GM12878 (cell line): ENCODE measurements around the gene SLC6A11. TPM values are rescaled to one million over a fixed set of nuclear protein-coding genes. Genes with fewer than 3 reads are reported as not detected.

Experiments used
- ATAC-seq: fragments of 200-7000 bp; cut with Tn5 transposase; 3 replicates; pipeline ENCODE4 v1.9.1; 2020; ENCODE audit warnings: mild to moderate bottlenecking, moderate library complexity
- BruUV-seq: library from RNA; stranded (reverse); fragments of 400-500 nt; replicated peaks from 2 replicates; lab custom pipeline; 2021; lab: Mats Ljungman, UMichigan
- CTCF ChIA-PET: fragments of 300-600 bp; sonication (Branson Sonifier 250); formaldehyde crosslinking; extraction: SDS; loops from one replicate; lab custom pipeline; 2021; ENCODE audit warnings: inconsistent platforms; lab: Yijun Ruan, JAX
- POLR2A ChIA-PET: fragments of 350-600 bp; formaldehyde crosslinking; extraction: SDS; loops from one replicate; lab custom pipeline; 2021; ENCODE audit warnings: inconsistent platforms; lab: Charles Lee
- RAD21 ChIA-PET: fragments of 300-600 bp; sonication (Branson Sonifier 250); formaldehyde crosslinking; loops from one replicate; lab custom pipeline; 2023; ENCODE audit warnings: antibody characterized with exemption; ENCODE audit not compliant: unreplicated experiment; lab: Charles Lee
- SMC1A ChIA-PET: fragments of 300-600 bp; sonication (Branson Sonifier 250); formaldehyde crosslinking; loops from one replicate; lab custom pipeline; 2023; ENCODE audit not compliant: unreplicated experiment, uncharacterized antibody; lab: Charles Lee
- DNase-seq: peaks from one replicate; pipeline ENCODE4 v3.0.0-alpha.2; 2011; ENCODE audit warnings: low read depth, low spot score
- FAIRE-seq: peaks from 3 replicates; lab custom pipeline; 2011; peaks lifted over from hg19 to GRCh38; lab: Jason Lieb, UNC
- H2AFZ ChIP-seq: 2 replicates; pipeline ENCODE4 v1.6.0; 2011; ENCODE audit warnings: low read depth, low read length, control low read depth; ENCODE audit not compliant: control insufficient read depth
- H3K27ac ChIP-seq: 2 replicates; pipeline ENCODE4 v1.5.1; 2011; ENCODE audit warnings: control low read depth; ENCODE audit not compliant: control insufficient read depth, insufficient read depth
- H3K27me3 ChIP-seq, 2 experiments: replicated peaks in 1 of 2; 2 replicates each; pipeline versions ENCODE4 v1.6.0 to v1.6.1; 2011; ENCODE audit warnings: low read length in 1 of 2; ENCODE audit not compliant: control insufficient read depth in 2 of 2, insufficient read depth in 2 of 2
- H3K36me3 ChIP-seq, 2 experiments: 2 replicates each; pipeline ENCODE4 v1.5.1; 2011; ENCODE audit warnings: low read length in 1 of 2; ENCODE audit not compliant: control insufficient read depth in 2 of 2, insufficient read depth in 2 of 2
- H3K4me1 ChIP-seq: 2 replicates; pipeline ENCODE4 v1.6.1; 2011; ENCODE audit warnings: mild to moderate bottlenecking, low read length, moderate library complexity, mixed read lengths; ENCODE audit not compliant: control insufficient read depth, insufficient read depth
- H3K4me2 ChIP-seq: 2 replicates; pipeline ENCODE4 v1.6.0; 2011; ENCODE audit warnings: control low read depth; ENCODE audit not compliant: control insufficient read depth, insufficient read depth
- H3K4me3 ChIP-seq: fragments of 200-600 bp; sonication (generic); 2 replicates; pipeline ENCODE4 v1.5.1; 2016
- H3K79me2 ChIP-seq: 2 replicates; pipeline ENCODE4 v1.6.0; 2011; ENCODE audit warnings: low read length; ENCODE audit not compliant: control insufficient read depth, insufficient read depth
- H3K9ac ChIP-seq: 2 replicates; pipeline ENCODE4 v1.8.0; 2011; ENCODE audit warnings: low read length, control low read depth, mixed read lengths; ENCODE audit not compliant: control insufficient read depth, insufficient read depth
- H3K9me3 ChIP-seq: replicated peaks from 3 replicates; pipeline ENCODE4 v1.5.1; 2011; ENCODE audit warnings: mild to moderate bottlenecking, low read length; ENCODE audit not compliant: control insufficient read depth, insufficient read depth
- H4K20me1 ChIP-seq: 2 replicates; pipeline ENCODE4 v1.6.0; 2011; ENCODE audit not compliant: control insufficient read depth, insufficient read depth
- DPF2 ChIP-seq: fragments of 450-650 bp; IDR thresholded peaks from 2 replicates; pipeline ENCODE4 v1.6.1; 2017; ENCODE audit warnings: mild to moderate bottlenecking
- IKZF1 ChIP-seq: fragments of 450-650 bp; conservative IDR thresholded peaks from 2 replicates; pipeline ENCODE4 v1.6.1; 2017; ENCODE audit warnings: antibody characterized with exemption, mild to moderate bottlenecking
- PML ChIP-seq: IDR thresholded peaks from 2 replicates; pipeline ENCODE4 v1.6.1; 2012; ENCODE audit warnings: low read length, inconsistent platforms
- RAD21 ChIP-seq: IDR thresholded peaks from 2 replicates; pipeline ENCODE4 v1.6.1; 2011; ENCODE audit warnings: mild to moderate bottlenecking, low read depth, low read length, moderate library complexity; ENCODE audit not compliant: insufficient read depth
- RELA ChIP-seq: fragments of 450-650 bp; IDR thresholded peaks from 2 replicates; pipeline ENCODE4 v1.8.0; 2014; ENCODE audit warnings: borderline replicate concordance; ENCODE audit not compliant: partially characterized antibody
- RELB ChIP-seq: fragments of 450-650 bp; IDR thresholded peaks from 2 replicates; pipeline ENCODE4 v1.6.1; 2017; ENCODE audit warnings: low read depth, mild to moderate bottlenecking, moderate library complexity
- SMAD5 ChIP-seq: IDR thresholded peaks from 2 replicates; pipeline ENCODE4 v1.6.1; 2016; ENCODE audit warnings: antibody characterized with exemption, low read depth
- STAT1 ChIP-seq: fragments of 450-650 bp; conservative IDR thresholded peaks from 2 replicates; pipeline ENCODE4 v1.6.1; 2014; ENCODE audit warnings: antibody characterized with exemption, mild to moderate bottlenecking
- TAF1 ChIP-seq: IDR thresholded peaks from 2 replicates; pipeline ENCODE4 v1.6.1; 2011; ENCODE audit warnings: mild to moderate bottlenecking, low read depth, low read length, borderline replicate concordance
- TBL1XR1 ChIP-seq: IDR thresholded peaks from 2 replicates; pipeline ENCODE4 v1.6.1; 2012; ENCODE audit warnings: low read depth, low read length, improper control_type of control experiment
- ZBED1 ChIP-seq: IDR thresholded peaks from 2 replicates; pipeline ENCODE4 v1.6.1; 2016; ENCODE audit warnings: borderline replicate concordance
- ZNF207 ChIP-seq: fragments of 450-650 bp; IDR thresholded peaks from 2 replicates; pipeline ENCODE4 v1.6.1; 2014; ENCODE audit warnings: antibody characterized with exemption, mild to moderate bottlenecking, borderline replicate concordance
- ZNF217 ChIP-seq: fragments of 450-650 bp; IDR thresholded peaks from 2 replicates; pipeline ENCODE4 v1.6.1; 2017; ENCODE audit warnings: antibody characterized with exemption, mild to moderate bottlenecking
- ZNF622 ChIP-seq: fragments of 450-650 bp; IDR thresholded peaks from 2 replicates; pipeline ENCODE4 v1.6.1; 2017; ENCODE audit warnings: mild to moderate bottlenecking, inconsistent platforms
- WGBS: methylation state at CpG from one replicate; pipeline ENCODE4 v1.1.6; 2016; ENCODE audit warnings: low lambda C conversion rate; ENCODE audit not compliant: insufficient replicate concordance, insufficient coverage; ENCODE audit errors: missing lambda C conversion rate; 5-methylcytosine and 5-hydroxymethylcytosine counted together
- in situ Hi-C: fragments of 300-500 bp; cut with MboI; formaldehyde crosslinking; loops from 9 replicates; pipeline ENCODE4 v1.14.3; 2018; ENCODE audit warnings: mixed read lengths
- intact Hi-C: fragments of 100-400 bp; cut with micrococcal nuclease; formaldehyde crosslinking; loops from one replicate; pipeline ENCODE4 v1.14.2; 2022; ENCODE audit not compliant: unreplicated experiment
- polyA plus RNA-seq, 11 experiments: library from polyadenylated mRNA; depleted of rRNA in 4 of 11; unstranded in 6 of 11; stranded (reverse) in 5 of 11; fragments of >200 nt; fragmentation: Nextera tagmentation in 4 of 11; fragmentation: Illumina TruSeq in 1 of 11; extraction: Ambion mirVana in 4 of 11; extraction: Trizol in 1 of 11; gene quantifications; 1 replicate in 1 of 11; 2 replicates in 10 of 11; pipeline versions ENCODE4 v1.2.1 to v1.2.3, GENCODE V29; 2011 to 2016; ENCODE audit warnings: inconsistent platforms in 2 of 11, missing spikeins in 2 of 11, low read depth in 1 of 11
- total RNA-seq, 4 experiments: library from RNA; depleted of rRNA in 3 of 4; stranded (reverse); fragments of >200 nt in 3 of 4; fragmentation: Illumina TruSeq in 1 of 4; extraction: Trizol in 1 of 4; gene quantifications; 2 replicates each; pipeline versions ENCODE4 v1.2.1 to v1.2.3, GENCODE V29; 2013 to 2021
- TF ChIP-seq, protein P1 (sequence below): IDR thresholded peaks from 2 replicates; pipeline ENCODE4 v1.6.1; 2011; ENCODE audit warnings: low read depth, low read length, improper control_type of control experiment, borderline replicate concordance
- TF ChIP-seq, protein P2 (sequence below): fragments of 450-650 bp; IDR thresholded peaks from 2 replicates; pipeline ENCODE4 v1.6.1; 2014; ENCODE audit warnings: mild to moderate bottlenecking

Gene SLC6A11
- total and polyA plus RNA-seq, 10 of the 15 experiments (the other 5 are each of a cell fraction or from before 2014, with no cell fraction given), result not detected

GRCh38 chr3:10775259-10775658, 40.8 kb upstream of the SLC6A11 start:
- Histone ChIP-seq H3K9me3 (no peaks in the 10 kb centered on the region), H3K4me3 (no peak overlapping the region), H3K36me3 (no peaks in the 10 kb centered on the region), H3K27me3 (no peaks in the 10 kb centered on the region; a peak in 1 of 4 replicates), H3K79me2 (no peaks in the 10 kb centered on the region), H4K20me1 (no peaks in the 10 kb centered on the region), H3K4me1 (no peaks in the 10 kb centered on the region)
- ChIA-PET SMC1A (no interaction called here), POLR2A (no interaction called here)
- BruUV-seq, result no TSS peak
- WGBS, result 28% methylated on average over 8 of the region's 8 CpGs
- no peak for DNase-seq
- in situ Hi-C loops, result no loop called here
- intact Hi-C loops, result no loop called here
- TF ChIP-seq ZNF207 (no peak), ZNF217 (no peak), RELB (no peak), STAT1 (no peak), IKZF1 (no peak), TAF1 (no peak), RAD21 (no peak), DPF2 (no peak), TBL1XR1 (no peak), PML (no peak), RELA (no peak), ZBED1 (no peak), ZNF622 (no peak), SMAD5 (no peak)
- TF ChIP-seq, protein P1, sequence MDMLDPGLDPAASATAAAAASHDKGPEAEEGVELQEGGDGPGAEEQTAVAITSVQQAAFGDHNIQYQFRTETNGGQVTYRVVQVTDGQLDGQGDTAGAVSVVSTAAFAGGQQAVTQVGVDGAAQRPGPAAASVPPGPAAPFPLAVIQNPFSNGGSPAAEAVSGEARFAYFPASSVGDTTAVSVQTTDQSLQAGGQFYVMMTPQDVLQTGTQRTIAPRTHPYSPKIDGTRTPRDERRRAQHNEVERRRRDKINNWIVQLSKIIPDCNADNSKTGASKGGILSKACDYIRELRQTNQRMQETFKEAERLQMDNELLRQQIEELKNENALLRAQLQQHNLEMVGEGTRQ, result no peak
- TF ChIP-seq, protein P2, sequence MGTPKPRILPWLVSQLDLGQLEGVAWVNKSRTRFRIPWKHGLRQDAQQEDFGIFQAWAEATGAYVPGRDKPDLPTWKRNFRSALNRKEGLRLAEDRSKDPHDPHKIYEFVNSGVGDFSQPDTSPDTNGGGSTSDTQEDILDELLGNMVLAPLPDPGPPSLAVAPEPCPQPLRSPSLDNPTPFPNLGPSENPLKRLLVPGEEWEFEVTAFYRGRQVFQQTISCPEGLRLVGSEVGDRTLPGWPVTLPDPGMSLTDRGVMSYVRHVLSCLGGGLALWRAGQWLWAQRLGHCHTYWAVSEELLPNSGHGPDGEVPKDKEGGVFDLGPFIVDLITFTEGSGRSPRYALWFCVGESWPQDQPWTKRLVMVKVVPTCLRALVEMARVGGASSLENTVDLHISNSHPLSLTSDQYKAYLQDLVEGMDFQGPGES, result no peak
- TF ChIP-seq, all 136 proteins: peak for 0
- H3K4me2 ChIP-seq, result no peak overlapping the region
- FAIRE-seq (no peak), ATAC-seq (no peak)
- no peak overlapping the region for H3K27ac ChIP-seq
- ChIA-PET CTCF (no interaction called here), RAD21 (no interaction called here)
- no peak overlapping the region for H3K9ac ChIP-seq
- H2AFZ ChIP-seq, result no peak overlapping the region
